ENCODE results near the gene REXO5. TPM values are rescaled to one million over a fixed set of nuclear protein-coding genes. Genes with fewer than 3 reads are reported as not detected.

Gene REXO5
- total and polyA plus RNA-seq, 2 donors: 3.0 to 16.1 TPM

Small RNAs within 50 kb of the gene (small RNA-seq; reads per million reads assigned to genes)
- gene RF00618: not detected
- not detected for gene RNU6-944P

Other genes with a start within 250 kb of the REXO5 start
- gene ACSM2B, start 230.2 kb upstream of the REXO5 start, total RNA-seq: 0.37 TPM
- gene ACSM2B, start 230.2 kb upstream of the REXO5 start, polyA plus RNA-seq: 0.28 TPM
- gene ACSM1, start 108.8 kb upstream of the REXO5 start, total RNA-seq: 1.0 TPM
- gene ACSM1, start 108.8 kb upstream of the REXO5 start, polyA plus RNA-seq: 0.68 TPM
- gene THUMPD1, start 64.7 kb upstream of the REXO5 start, total RNA-seq: 74.9 TPM
- gene THUMPD1, start 64.7 kb upstream of the REXO5 start, polyA plus RNA-seq: 44.4 TPM
- gene ACSM3, start 42.5 kb upstream of the REXO5 start, total RNA-seq: 11.3 TPM
- 3.5 TPM for gene ACSM3, start 42.5 kb upstream of the REXO5 start, polyA plus RNA-seq
- gene ERI2, start 55 bp upstream of the REXO5 start, total RNA-seq: 45.6 TPM
- 12.5 TPM for gene ERI2, start 55 bp upstream of the REXO5 start, polyA plus RNA-seq
- gene DCUN1D3, start 93.8 kb downstream of the REXO5 start, total RNA-seq: 13.0 TPM
- 6.8 TPM for gene DCUN1D3, start 93.8 kb downstream of the REXO5 start, polyA plus RNA-seq
- gene LYRM1, start 94.2 kb downstream of the REXO5 start, total RNA-seq: 54.6 TPM
- 59.8 TPM for gene LYRM1, start 94.2 kb downstream of the REXO5 start, polyA plus RNA-seq

All from urinary bladder (tissue), 2 donors.